Esophagus muscularis mucosa (tissue), 4 donors: ENCODE data around the gene DGKZ.

Experiments
- CTCF ChIP-seq, 3 experiments: fragments of 200-600 bp in 2 of 3; fragments of 450-650 bp in 1 of 3; sonication (generic) in 2 of 3; IDR thresholded peaks; one replicate each; pipeline ENCODE4 v1.5.1; 2017 to 2019; ENCODE audit warnings: antibody characterized with exemption in 3 of 3, mild to moderate bottlenecking in 2 of 3, moderate library complexity in 1 of 3
- EP300 ChIP-seq: sonication (generic); formaldehyde crosslinking; IDR thresholded peaks from one replicate; pipeline ENCODE4 v1.6.1; 2017; ENCODE audit warnings: antibody characterized with exemption
- POLR2A ChIP-seq: fragments of 450-650 bp; IDR thresholded peaks from one replicate; pipeline ENCODE4 v1.6.1; 2017; ENCODE audit warnings: antibody characterized with exemption, moderate library complexity, mild to moderate bottlenecking, low read depth
- POLR2AphosphoS5 ChIP-seq, 2 donors: sonication (generic); formaldehyde crosslinking; IDR thresholded peaks; one replicate each; pipeline ENCODE4 v1.6.1; 2017; ENCODE audit warnings: antibody characterized with exemption in 2 of 2

GRCh38 chr11:46302866-46303265 lies 44.4 kb upstream of the DGKZ start:
- TF ChIP-seq CTCF (IDR thresholded peaks at IDR 0.05), result no peak
- TF ChIP-seq POLR2A, result no peak
- TF ChIP-seq EP300, result no peak
- TF ChIP-seq POLR2AphosphoS5 (IDR thresholded peaks at IDR 0.05), result no peak
